HG03460 (cell line): Measurements from ENCODE around the gene GOSR1.
"Not testable (repeated sequence)": the region's sequence is repeated elsewhere in the genome, so short reads cannot be mapped to it uniquely, and the experiment has no call there.

ENCODE experiments used
- ATAC-seq: cut with Tn5 transposase; IDR thresholded peaks from one replicate; pipeline ENCODE4 v1.9.1; 2021; ENCODE audit not compliant: unreplicated experiment

GOSR1 gene

DNA sequence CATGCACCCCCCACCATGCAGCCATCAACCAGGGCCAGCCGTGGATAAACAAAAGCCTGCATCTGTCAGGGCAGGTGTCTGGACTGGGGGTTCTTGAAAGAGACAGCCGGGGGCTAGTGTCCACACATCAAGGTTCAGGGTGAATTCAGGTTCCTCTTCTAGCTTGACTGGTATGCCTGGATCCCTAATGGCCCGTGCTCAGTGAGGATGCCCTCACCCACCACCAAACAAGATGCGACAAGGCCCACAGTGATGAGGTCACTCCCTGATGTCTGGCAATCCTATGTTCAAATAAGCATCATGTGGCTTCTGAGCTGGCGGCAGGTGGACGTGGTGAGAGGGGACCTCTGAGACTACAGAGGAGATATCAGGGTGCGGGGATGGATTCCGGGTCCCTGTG lies 64.6 kb downstream of the GOSR1 start:
- ATAC-seq, result no peak

DNA sequence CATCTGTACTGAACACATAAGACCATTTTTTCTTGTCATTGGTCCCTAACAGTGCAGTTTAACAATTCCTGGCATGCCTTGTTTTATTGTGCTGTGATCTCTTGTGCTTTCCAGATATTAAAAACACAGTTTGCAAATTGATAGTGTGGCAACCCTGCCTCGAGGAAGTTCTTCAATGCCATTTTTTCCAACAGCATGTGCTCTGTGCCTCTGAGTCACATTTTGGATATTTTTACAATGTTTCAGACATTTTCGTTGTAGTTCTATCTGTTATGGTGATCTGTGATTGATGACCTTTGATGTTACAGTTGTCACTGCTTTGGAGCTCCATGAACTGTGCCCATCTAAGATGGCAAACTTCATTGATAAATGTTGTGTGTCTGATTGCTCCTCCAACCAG lies 66.2 kb downstream of the GOSR1 start:
- ATAC-seq, result no peak

DNA sequence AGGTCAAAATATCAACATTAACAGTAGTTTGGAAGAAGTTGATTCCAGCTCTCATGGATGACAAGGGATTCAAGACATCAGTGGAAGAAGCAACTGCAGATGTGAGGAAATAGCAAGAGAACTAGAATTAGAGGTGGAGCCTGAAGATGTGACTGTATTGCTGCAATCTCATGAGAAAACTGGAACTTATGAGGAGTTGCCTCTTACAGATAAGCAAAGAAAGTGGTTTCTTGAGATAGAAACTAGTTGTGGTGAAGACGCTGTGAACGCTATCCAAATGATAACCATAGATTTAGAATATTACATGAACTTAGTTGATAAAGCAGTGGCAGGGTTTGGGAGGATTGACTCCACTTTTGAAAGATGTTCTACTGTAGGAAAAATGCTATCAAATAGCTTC lies 67.8 kb downstream of the GOSR1 start:
- no peak for ATAC-seq

DNA sequence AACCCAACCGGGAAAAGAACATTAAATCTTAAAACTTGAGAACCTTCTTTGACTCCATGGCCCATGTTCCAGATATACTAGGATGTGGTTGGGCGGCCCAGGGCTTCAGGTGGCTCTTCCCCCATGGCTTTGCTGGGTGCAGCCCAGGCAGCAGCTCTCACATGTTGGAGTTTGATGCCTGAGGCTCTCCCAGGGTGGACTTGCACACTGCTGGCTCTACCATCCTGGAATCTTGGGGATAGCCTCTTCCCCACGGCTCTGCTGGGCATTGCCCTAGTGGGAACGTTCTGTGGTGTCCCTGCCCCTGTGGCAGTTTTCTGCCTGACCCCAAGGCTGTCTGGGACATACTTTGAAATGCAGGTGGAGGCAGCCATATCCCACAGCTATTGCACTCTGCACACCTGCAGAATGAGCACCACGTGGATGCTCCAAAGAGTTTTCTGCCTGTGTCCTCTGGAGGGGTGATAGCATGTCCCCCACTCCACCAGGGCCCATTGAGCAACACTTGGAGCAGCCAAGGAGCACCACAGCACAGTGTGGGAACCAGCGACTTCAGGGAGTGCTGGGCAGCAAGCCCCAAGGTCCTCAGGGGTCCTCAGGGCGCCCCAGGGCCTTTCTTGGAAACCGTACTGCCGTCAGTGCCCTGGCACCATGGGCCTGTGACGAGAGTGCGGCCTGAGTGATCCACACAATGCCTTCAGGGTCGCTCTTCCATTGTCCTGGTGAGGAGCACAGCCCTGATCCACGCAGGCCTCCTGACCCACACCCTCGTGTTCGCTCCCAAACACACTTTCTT lies 70.8 kb downstream of the GOSR1 start:
- ATAC-seq, result no peak

DNA sequence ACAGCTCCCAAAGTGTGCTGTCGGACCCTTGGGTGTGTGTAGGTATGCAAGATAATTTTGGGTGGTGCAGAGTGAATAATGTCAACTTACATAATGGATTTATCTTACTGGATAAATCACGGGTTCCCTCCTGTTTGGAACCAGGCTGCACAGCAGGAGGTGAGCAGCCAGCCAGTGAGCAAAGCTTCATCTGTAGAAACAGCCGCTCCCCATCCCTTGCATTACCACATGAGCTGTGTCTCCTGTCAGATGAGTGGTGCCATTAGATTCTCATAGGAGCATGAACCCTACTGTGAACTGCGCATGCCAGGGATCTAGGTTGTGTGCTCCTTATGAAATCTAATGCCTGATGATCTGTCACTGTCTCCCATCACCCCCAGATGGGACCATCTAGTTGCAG lies 72.0 kb downstream of the GOSR1 start:
- ATAC-seq, result not testable (repeated sequence)

DNA sequence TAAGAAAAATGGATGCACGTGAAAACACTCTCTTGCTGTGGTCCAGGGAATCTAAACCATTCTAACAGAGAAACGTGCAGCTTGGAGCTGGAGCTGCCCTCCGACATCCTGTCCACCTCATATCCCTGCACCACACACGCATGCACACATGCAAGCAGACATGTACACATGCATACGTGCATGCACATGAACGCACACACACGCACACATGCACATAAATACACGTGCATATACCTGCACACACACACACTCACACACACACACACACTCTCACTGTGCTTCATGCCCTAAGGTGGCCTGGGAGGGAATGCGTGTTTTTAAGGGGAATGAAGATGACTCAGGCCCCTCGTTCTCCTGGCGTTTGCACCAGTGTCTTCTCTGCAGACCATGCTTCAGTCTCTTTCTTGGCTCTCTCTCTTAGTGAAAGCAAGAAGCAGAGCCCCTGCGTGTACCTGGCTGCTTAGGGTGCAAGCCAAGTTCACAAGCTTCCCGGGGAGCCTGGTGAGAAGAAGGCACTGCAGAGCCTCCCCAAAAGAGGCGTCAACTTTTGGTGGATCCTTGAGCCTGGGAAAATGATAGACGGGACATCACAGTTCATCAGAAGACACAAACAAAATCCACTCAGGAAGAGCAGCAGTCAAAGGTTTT lies 72.8 kb downstream of the GOSR1 start:
- ATAC-seq, result no peak

DNA sequence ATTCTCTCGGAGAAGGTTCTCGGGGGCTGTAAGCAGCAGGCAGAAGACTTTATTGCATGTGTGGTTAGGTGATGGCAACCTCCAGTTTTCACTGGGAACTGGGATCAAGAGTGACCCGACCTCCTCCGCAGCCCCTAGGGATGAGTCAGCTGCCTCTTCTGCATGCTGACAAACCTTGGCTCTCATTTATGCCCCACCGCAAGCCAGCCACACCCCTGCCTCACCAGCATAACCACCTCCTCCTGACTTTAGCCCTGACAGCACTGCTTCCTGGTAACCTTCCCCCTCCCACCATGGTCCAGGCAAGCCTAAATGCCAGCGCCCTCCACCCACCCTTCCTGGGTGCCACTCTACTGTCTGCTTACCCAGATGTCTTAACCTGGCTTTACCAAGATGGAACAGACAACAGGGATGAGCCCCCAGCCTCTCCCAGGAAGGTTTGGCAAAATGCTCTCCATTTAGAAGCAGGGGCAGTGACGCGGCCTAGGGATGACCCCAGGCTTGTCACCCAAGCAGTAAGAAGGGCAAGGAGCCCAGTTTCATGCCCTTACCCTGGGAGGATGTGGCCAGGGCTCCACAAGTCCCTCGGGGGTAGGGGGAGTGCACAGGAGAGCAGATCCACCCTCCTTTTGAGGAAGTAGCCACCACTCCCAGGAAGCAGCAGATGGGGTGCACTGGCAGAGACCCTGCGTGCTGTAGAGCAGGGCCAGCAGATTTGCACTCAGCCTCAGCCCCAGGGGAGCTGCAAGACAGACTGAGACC lies 73.5 kb downstream of the GOSR1 start:
- ATAC-seq, result peak; percentile 76

DNA sequence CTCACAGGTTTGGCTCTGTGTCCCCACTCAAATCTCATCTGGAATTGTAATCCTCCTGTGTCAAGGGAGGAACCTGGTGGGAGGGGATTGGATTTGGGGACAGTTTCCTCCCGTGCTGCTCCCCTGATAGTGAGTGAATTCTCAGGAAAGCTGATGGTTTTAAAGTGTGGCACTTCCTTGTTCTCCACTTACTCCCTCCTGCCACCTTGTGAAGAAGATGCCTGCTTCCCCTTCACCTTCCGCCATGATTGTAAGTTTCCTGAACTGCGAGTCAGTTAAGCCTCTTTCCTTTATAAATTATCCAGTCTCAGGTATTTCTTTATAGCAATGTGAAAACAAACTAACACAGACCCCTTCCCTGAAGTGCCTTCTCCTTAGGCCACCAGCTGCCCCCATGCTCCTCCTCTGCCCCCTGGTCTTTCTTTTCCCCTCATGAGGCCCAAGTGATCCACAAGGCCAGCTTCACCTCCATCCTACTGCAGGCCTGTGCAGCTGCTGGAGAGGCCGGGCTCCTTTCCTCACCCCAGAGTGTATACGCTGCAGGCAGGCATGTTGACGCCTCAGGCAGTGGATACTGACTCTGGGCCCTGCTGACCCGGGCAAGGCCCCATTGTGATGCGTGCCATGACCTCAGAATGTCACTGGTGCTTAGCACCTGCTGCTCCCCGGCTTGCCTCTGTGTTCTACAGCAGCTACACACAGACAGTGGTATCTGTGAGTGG lies 74.2 kb downstream of the GOSR1 start:
- ATAC-seq, result not testable (repeated sequence)

DNA sequence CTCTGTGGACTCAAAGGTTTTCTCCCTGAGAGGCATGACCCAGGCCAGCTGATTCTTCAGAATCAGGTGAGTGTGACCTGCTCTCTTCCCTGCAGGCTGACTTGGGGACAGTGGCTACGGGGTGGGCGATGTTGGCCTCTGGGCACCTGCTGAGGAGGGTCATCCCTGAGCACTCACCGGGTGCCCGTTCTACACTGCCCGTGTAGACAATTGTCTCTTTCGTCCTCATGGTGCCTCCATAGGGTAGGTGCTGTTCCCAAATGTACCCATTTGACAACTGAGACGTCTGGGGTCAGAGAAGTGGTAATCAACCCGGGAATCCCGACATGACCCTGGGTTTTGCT lies 74.8 kb downstream of the GOSR1 start:
- ATAC-seq, result no peak

DNA sequence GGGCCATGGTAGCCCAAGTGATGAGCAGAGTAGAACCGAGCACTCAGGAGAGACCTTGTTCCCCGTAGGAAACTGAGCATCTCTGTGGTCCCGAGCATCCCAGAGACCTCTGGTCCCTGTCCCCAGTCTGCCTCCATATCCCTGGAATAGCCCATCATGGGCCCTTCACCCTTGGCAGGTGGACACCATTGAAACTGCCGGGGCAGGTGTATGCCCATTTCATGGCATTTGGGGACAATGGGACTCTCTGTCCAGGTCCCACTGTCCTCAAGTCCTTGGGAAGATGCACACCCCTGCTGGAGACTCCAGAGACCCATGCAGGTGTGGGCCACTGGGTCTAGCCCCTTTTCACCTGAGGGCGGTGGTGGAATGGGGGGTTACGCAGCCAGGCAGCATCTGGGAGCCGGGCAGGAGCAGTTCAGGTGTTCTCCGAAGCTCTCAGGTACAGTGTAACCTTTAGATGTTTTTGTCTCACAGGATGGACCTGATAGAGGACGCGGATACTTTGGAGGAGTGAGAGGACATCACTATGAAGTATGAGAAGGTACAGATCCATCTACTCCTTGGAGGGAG lies 75.9 kb downstream of the GOSR1 start:
- ATAC-seq, result no peak

DNA sequence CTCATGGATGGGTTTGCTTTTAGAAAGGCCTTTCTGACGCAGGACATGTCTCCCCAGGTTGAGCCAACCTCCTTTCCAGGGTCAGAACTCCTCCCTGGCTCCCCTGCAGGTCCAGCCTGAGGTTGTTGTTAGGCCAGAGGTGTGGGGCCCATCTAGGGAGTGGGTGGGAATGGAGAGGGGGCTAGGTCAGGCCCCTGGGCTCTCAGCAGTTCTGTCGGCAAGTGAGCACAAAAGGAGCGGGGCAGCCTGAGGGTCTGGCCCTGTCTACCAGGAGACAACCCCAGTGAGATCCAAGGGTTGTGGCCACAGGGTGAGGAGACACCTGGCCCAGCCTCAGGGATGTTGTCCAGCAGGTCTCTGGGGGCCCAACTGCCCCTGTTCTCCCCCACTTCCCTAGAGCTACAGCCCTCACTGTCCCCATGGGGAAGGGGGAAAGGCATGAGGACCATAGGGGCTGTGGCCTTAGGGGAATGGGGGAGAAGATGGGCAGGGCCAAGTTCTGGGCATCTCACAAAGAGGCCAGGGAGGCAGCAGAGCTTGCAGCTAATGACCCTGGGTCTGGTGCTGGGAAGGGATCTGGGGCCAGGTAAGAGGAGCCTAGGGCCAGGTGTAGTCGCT lies 76.7 kb downstream of the GOSR1 start:
- not testable (repeated sequence) for ATAC-seq

DNA sequence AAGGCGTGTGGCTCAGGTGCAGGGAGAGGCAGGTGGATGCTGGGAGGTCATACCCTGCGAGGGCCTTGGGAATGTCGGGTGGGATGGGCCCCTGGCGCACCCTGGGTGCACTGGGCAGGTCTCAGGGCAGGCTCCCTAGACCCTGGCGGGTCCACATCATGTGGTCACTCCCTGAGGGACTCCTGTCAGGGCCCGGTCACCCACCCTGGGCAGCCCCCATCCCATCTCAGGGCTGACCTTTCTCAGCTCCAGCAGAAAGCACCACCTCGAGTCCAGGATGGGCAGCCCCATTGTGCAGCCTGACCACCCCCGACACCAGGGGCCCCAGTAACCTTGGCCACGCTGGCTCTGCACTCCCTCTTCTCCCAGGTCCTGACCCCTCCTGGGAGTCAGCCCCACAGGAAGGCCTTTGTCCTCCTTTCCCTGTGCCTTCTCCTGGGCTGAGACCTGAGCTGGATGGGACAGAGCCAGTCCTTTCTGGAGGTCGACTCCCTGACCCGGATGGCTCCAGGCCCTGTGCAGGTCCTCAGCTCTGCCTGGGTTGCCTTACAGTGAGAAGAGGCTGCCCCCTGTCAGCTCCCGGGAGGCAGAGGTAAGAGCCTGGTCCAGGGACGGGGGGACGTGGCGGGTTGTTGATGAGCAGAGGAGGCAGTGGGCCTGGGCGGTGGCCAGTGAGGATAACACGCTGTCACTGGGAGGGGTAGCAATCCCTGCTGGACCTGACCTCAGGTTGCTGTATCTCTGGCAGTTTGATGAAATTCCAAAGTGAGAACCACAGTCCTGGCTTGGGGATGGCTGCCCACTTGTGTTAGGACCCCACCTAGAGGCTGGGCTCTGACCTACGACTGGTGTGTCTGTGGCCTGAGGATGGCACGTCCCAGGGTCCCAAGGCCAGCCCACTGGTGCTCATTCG lies 77.9 kb downstream of the GOSR1 start:
- ATAC-seq, result no peak

DNA sequence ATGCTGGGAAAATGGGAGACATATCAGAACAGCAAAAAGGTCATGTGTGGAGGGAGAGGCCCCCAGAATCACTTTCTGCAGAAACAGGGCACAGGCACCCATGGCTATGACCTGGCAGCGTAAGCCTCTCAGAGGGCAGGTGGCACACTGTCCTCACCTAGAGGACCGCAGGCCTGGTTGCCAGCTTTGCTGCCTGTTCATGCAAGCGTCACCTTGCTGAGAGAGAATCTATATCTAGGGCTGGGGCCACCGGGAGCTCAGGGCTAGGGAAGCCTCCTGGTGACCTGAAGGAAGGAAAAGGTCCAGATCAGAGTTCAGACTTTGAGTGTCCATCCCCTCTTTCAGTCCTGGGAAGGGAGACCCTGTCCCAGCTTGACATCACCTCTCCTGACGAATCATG lies 78.7 kb downstream of the GOSR1 start:
- no peak for ATAC-seq

DNA sequence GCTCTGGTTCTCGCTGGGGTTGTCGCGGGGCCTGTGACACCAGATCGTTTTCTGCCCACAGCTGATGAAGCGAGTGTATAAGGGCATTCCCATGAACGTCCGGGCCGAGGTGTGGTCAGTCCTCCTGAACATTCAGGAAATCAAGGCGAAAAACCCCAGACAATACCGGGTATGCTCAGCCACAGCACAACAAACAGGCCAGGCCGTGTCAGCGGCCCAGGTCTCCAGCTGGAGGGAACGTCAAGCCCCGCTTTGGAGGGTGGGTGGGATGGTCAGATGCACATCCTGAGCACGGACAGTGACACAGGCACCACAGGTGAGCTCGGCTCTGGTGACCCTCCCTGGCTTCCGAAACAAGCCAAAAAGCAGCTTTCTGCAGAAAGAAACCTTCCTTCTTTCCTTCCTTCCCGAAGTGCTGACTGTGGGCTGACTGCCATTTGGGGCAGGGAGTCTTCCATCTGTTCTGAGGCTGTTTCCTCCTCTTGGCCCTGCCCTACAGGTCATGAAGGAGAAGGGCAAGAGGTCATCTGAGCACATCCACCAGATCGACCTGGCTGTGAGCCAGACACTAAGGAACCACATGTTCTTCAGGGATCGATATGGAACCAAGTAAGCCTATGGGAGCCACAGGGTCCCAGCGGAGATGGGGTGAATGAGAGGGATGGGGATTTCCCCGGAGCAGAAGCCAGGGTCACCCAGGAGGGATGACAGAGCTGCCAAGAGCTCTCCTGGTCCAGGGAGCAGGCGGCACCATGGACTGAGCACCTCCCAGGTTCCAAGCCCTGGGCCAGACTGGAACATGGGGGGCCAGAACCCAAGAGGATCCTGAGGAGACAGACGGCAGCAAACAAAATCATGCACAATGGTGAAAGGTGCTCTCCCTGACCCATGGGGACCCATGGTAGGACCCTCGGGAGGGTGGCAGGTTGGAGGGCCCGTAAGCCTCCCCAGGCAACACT lies 79.4 kb downstream of the GOSR1 start:
- ATAC-seq, result no peak

DNA sequence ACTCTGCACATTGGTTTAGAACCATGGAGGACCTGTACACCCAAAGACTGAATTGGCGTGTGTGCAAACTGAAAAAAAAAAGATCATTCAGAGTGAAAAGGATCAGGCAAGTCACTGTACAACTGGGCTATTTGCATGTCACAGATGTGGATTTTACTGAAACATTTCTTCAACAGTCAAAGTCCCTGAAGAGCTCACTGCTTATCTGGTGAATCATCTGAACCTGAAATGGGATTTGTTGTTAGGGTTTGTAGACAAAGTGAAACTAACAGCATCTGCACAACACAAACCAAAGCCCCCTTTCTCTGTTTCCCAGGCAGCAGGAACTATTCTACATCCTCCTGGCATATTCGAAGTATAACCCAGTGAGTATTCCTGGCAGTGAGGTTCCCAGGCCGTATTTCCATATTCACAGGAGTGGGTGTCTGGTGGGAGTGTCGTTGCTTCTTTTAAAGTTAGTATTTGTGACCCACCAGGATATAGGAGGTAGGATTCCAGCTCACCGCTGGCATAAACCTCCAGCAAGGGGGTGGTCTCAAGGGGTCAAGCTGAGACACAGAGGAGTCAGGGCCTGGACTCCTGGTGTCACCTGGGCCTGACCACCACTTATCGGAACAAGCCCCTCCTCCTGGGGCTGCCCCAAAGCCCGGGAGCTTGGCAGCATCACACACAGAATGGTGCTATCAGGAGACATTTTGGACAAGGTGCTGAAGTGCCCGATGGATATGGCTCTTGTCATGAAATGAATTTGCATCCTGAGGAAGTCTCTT lies 80.9 kb downstream of the GOSR1 start:
- no peak for ATAC-seq

DNA sequence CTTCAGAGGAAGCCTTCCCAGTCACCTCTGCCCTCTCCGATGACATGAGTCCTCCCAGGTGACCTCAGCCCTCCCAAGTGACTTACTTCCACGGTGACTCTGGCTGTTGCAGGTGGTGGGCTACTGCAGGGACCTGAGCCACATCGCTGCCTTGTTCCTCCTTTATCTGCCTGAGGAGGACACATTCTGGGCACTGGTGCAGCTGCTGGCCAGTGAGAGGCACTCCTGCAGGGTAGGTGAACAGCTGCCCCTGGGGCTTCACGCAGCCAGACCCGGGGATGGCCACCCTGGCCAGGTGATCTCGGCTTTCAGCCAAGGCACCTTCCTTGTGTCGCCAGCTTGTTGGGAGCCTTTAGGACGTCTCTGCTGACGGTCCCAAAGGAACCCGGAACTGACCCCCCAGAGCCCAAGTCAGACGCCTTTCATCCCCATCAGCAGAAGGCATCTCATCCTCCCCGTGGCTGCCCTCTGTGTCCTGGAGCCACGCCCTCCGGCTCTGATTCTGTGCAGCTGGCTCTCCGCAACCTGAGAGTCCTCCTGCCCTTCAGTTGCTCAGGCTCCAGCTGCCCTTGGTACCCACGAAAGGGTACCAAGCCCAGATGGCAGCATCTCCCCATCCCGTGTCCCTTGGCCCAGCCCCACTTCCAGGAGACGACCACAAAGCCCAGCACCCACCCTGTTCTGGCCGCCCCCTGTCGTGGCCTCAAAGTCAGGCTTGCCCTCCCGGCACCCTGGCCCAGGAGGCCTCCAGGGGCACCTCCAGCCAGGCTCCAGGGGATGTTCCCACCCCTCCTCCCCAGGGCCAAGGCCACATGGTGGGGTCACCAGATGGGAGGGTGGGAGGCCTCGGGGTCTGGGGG lies 81.7 kb downstream of the GOSR1 start:
- ATAC-seq, result no peak

DNA sequence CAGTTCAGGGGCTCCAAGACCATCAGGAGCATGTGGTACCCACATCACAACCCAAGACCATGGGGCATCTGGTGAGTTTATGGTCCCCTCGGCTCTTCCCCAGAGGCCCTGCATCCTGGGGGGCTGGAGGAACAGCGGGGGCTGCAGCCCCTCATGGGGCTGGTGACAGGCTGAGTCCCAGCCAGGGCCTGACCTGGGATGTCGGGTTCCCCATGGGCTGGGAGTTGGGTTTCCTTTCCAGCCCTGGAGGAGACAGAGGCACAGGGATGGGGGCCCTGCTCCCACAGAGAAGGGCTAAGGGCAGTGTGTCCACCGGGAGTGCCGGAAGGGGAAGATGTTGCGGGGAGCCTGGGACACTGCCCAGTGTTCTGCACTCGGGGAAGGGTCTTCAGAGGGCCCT lies 82.4 kb downstream of the GOSR1 start:
- ATAC-seq, result no peak
